ENCODE measurements around the gene TRABD2B.

DNA sequence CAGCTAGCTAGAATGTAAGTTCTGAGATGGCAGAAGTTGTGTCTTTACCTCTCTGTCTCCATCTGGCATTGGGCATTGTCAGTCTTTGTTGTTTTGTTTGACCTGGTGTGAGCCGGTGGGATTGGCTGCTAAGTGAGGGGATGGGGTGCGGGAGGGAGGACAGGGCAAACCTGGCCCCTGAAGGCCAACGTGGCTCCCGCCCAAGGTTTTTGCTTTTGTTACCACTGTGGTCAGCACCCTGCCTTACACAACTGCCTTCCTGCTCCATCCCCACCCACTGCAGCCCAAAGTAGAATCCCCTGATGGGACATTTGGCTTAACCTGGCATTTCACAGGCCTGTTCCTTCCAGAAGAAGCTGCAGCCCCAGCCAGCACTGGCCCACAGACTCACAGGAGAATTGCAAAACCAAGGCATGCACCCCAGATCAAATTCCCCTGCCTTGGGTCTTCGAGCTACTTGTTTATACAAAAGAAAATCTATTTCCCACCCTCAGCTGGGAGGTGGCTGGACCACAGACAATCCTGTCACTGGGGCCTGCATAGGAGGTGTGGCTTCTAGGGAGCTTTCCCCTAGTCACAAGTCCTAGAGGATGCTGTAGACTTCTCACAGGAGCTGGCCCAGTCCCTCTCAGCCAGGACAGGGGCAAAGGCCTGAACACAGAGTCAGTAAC, 147.5 kb downstream of the TRABD2B start:
- no peak for TF ChIP-seq POLR2A (IDR thresholded peaks at IDR 0.05)
- TF ChIP-seq, protein P1, sequence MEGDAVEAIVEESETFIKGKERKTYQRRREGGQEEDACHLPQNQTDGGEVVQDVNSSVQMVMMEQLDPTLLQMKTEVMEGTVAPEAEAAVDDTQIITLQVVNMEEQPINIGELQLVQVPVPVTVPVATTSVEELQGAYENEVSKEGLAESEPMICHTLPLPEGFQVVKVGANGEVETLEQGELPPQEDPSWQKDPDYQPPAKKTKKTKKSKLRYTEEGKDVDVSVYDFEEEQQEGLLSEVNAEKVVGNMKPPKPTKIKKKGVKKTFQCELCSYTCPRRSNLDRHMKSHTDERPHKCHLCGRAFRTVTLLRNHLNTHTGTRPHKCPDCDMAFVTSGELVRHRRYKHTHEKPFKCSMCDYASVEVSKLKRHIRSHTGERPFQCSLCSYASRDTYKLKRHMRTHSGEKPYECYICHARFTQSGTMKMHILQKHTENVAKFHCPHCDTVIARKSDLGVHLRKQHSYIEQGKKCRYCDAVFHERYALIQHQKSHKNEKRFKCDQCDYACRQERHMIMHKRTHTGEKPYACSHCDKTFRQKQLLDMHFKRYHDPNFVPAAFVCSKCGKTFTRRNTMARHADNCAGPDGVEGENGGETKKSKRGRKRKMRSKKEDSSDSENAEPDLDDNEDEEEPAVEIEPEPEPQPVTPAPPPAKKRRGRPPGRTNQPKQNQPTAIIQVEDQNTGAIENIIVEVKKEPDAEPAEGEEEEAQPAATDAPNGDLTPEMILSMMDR (IDR thresholded peaks at IDR 0.05): no peak

All from body of pancreas (tissue), 4 donors.